HL-60/S4 treated with retinoic acid at 250 ng/mL for 4 days and 3 days (cell line): ENCODE data around the gene CLMN.
"Not testable (repeated sequence)": the region's sequence is repeated elsewhere in the genome, so short reads cannot be mapped to it uniquely, and the experiment has no call there.

Experiments
- in situ Hi-C: fragments of 300-500 bp; cut with MboI; formaldehyde crosslinking; loops from 2 replicates; pipeline ENCODE4 v1.7.0; 2022; ENCODE audit warnings: low sequenced_read_pairs

Gene CLMN

DNA sequence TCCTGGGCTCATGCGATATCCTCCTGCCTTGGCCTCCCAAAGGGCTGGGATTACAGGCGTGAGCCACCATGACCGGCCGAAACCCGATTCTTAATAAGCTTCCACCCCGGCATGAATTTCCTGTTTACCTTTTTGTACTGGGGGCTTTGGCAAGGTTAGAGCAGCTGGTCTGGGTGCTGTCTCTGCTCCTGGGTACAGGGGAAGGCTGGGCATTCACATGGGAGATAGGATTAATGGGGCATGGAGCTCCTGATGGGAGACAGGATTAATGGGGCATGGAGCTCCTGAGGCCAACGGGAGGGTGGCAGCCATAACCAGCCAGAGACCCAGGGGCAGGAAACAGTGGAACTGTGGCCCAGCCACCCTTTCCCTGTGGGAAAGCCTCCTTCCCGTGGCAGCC is 92.9 kb downstream of the CLMN start:
- in situ Hi-C loops = no loop called here

GRCh38 chr14:95225251-95225887 is 94.3 kb downstream of the CLMN start:
- in situ Hi-C loops = no loop called here

DNA sequence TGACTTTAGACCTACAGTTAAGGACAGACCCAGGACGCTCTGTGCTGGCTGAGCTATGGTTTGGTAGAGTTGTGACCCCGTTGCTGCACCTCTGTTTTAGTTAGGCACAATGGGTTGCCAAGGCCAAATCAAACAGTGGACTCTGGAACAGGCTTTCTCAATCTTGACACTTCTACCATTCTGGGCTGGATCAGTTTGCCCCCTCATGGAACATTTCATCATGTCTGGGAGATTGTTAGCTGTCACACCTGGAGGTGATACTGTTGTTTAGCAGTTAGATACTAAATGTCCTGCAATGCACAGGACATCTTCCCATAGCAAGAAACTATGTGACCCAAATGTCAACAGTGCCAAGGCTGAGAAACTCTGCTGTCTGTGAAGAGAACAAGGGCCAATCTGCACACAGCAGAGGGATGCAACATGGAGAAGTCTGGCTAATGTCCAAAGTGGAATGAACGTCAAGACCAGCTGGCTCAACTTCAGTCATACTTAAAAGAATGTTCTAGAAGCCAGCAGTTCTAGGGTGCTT is 96.8 kb downstream of the CLMN start:
- in situ Hi-C loops = no loop called here

- in situ Hi-C loops = no loop called here
Observed at GRCh38 chr14:95222151-95222631, 97.5 kb downstream of the CLMN start.

- in situ Hi-C loops = no loop called here
Observed at GRCh38 chr14:95221531-95221930, 98.2 kb downstream of the CLMN start.

GRCh38 chr14:95220663-95221231 is 99.0 kb downstream of the CLMN start:
- in situ Hi-C loops = no loop called here

GRCh38 chr14:95218472-95219193 is 101.1 kb downstream of the CLMN start:
- in situ Hi-C loops = no loop called here

GRCh38 chr14:95218006-95218405 is 101.7 kb downstream of the CLMN start:
- in situ Hi-C loops = no loop called here

- in situ Hi-C loops = no loop called here
Observed at GRCh38 chr14:95217391-95217900, 102.3 kb downstream of the CLMN start.

GRCh38 chr14:95216008-95216407 is 103.7 kb downstream of the CLMN start:
- in situ Hi-C loops = no loop called here

DNA sequence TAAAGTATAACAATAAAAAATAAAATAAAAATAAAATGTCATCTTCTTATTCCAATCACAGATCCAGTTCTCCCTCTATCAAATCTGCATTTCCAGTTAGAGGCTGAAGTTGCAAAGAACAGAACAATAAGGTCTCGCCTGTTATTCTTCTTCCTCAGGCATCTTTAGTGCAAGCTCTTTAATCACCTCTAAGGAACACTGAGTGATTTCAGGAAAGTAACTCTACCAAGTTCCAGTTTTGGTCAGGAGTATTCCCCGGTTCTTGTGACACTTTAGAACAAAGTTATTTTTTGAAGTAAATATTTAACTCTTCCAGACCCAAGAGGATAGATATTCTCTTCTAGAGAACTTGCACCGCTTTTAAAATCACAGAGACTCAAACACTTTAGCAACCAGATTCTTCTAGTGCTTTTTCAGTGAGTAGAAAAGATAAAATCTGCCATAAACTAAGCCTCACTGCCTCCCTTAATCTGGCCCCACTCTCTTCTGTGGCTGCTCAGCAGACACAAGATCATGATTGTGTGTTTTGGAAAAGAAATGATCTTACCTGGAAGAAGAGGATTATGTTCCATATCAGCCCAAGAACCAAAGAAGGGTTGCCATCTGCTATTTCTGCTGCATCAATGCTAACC is 104.5 kb downstream of the CLMN start:
- in situ Hi-C loops = no loop called here

DNA sequence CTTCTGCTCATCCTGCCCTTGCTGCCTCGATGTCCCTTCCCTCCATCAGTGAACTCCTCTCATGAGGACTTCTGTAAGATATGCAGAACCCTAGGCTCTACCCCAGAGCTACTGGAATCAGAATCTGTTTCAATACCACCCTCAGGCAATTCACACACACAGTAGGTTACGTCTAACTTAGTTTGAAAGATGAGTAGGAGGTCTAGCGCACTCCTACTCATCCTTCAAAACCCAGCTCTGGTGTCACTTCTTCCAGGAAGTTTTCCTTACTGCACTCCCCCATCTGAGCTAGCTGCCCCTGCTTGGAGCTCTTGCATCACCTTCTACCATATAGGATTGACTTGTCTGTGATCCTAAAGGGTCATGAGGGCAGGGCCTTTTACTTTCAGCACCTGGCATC is 105.9 kb downstream of the CLMN start:
- in situ Hi-C loops = no loop called here

- in situ Hi-C loops = no loop called here
Observed at GRCh38 chr14:95211721-95212504, 107.8 kb downstream of the CLMN start.

DNA sequence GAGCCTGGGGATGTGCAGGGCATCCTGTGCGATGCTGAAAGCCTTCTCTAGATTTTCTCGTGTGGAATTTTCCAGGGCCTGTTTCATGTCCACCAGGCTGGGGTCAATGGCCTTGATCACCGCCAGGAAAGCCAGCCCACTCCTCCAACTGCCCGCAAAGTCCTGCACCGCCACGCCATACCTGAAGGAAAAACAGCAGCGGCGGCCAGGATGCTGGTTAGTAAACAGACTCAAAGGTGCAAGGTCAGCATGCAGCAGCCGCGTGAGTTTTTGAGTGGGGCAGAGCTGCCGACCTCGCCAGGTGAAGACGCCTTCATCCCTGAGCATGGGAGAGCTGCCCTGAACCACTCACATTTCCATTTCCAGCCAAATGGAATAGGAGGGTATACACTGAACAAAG is 109.0 kb downstream of the CLMN start:
- in situ Hi-C loops = no loop called here

DNA sequence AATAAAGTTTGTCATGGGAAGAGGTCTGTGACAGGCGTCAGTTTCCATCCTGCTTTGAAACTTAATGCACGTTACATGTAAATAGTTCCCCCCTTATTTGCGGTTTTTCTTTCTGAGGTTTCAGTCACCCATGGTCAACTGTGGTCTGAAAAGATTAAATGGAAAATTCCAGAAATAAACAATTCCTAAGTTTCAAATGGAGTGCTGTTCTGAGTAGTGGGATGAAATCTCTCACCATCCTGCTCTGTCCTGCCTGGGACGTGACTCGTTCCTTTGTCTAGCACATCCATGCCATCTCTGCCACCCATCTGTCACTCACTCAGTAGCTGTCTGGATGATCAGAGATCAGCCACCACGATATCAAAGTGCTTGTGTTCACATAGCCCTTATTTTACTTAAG is 111.1 kb downstream of the CLMN start:
- in situ Hi-C loops = no loop called here

GRCh38 chr14:95207475-95208233 is 112.1 kb downstream of the CLMN start:
- in situ Hi-C loops = no loop called here

DNA sequence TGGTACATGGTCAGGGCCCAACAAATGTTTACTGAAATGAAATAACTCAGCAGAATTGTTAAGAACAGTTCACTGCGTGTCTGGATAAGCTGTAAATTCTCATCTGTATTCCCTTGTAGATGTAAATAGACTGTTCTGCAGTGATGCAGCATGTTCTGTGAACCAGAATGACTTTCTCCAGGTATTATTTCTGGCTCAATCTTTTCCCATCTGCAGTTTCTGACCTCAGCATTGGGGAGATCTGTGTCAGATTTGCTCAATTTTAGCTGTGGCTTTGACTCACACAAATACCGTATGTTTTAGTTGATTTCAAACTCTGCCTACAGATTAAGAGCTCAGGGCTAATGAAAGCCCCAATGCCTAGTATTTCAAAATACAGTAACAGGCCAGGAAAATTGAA is 113.2 kb downstream of the CLMN start:
- in situ Hi-C loops = no loop called here

- in situ Hi-C loops = no loop called here
Observed at GRCh38 chr14:95204705-95205104, 115.0 kb downstream of the CLMN start.

DNA sequence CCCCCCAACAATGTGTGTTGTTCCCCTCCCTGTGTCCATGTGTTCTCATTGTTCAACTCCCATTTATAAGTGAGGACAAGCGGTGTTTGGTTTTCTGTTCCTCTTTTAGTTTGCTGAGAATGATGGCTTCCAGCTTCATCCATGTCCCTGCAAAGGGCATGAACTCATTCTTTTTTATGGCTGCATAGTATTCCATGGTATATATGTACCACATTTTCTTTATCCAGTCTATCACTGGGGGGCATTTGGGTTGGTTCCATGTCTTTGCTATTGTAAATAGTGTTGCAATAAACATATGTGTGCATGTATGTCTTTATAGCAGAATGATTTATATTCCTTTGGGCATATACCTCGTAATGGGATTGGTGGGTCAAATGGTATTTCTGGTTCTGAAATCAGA is 118.0 kb downstream of the CLMN start:
- in situ Hi-C loops = not testable (repeated sequence)

GRCh38 chr14:95200404-95200803 is 119.3 kb downstream of the CLMN start:
- in situ Hi-C loops = no loop called here
